ENCODE data around the gene PSMD11.

DNA sequence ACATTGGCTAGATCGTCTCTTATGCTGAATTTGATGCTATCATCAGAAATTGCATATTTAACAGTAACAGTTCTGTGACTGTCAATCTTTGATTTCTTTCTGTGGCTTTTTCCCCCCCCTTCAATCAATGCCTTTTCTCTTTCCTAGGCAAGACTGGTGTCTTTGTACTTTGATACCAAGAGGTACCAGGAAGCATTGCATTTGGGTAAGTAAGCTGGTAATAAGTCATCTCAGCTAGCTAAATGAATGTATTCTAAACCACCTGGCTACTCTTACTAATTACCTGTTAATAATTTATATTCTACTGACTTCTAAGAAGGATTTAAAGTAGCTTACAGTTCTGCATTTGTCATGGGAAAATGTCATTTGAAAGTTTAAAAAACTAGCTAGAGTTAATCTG lies 20.1 kb downstream of the PSMD11 start:
- no peak for TF ChIP-seq CTCF (IDR thresholded peaks at IDR 0.05)
- TF ChIP-seq, protein P1, sequence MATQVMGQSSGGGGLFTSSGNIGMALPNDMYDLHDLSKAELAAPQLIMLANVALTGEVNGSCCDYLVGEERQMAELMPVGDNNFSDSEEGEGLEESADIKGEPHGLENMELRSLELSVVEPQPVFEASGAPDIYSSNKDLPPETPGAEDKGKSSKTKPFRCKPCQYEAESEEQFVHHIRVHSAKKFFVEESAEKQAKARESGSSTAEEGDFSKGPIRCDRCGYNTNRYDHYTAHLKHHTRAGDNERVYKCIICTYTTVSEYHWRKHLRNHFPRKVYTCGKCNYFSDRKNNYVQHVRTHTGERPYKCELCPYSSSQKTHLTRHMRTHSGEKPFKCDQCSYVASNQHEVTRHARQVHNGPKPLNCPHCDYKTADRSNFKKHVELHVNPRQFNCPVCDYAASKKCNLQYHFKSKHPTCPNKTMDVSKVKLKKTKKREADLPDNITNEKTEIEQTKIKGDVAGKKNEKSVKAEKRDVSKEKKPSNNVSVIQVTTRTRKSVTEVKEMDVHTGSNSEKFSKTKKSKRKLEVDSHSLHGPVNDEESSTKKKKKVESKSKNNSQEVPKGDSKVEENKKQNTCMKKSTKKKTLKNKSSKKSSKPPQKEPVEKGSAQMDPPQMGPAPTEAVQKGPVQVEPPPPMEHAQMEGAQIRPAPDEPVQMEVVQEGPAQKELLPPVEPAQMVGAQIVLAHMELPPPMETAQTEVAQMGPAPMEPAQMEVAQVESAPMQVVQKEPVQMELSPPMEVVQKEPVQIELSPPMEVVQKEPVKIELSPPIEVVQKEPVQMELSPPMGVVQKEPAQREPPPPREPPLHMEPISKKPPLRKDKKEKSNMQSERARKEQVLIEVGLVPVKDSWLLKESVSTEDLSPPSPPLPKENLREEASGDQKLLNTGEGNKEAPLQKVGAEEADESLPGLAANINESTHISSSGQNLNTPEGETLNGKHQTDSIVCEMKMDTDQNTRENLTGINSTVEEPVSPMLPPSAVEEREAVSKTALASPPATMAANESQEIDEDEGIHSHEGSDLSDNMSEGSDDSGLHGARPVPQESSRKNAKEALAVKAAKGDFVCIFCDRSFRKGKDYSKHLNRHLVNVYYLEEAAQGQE (IDR thresholded peaks at IDR 0.05) = no peak
- no peak for TF ChIP-seq RFX5 (IDR thresholded peaks at IDR 0.05)
- TF ChIP-seq, protein P2, sequence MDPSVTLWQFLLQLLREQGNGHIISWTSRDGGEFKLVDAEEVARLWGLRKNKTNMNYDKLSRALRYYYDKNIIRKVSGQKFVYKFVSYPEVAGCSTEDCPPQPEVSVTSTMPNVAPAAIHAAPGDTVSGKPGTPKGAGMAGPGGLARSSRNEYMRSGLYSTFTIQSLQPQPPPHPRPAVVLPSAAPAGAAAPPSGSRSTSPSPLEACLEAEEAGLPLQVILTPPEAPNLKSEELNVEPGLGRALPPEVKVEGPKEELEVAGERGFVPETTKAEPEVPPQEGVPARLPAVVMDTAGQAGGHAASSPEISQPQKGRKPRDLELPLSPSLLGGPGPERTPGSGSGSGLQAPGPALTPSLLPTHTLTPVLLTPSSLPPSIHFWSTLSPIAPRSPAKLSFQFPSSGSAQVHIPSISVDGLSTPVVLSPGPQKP (IDR thresholded peaks at IDR 0.05; ENCODE audit: low read depth, low read length) = no peak
- no peak for TF ChIP-seq MYC (IDR thresholded peaks at IDR 0.05; ENCODE audit: borderline replicate concordance, low read length)
- no peak for TF ChIP-seq BHLHE40 (IDR thresholded peaks at IDR 0.05; ENCODE audit: low read depth, low read length)
- TF ChIP-seq, protein P3, sequence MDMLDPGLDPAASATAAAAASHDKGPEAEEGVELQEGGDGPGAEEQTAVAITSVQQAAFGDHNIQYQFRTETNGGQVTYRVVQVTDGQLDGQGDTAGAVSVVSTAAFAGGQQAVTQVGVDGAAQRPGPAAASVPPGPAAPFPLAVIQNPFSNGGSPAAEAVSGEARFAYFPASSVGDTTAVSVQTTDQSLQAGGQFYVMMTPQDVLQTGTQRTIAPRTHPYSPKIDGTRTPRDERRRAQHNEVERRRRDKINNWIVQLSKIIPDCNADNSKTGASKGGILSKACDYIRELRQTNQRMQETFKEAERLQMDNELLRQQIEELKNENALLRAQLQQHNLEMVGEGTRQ (IDR thresholded peaks at IDR 0.05) = no peak
- no peak for TF ChIP-seq RAD21 (conservative IDR thresholded peaks at IDR 0.05 in 1 of 2, IDR thresholded peaks at IDR 0.05 in 1 of 2)
- no peak for TF ChIP-seq POLR2A (IDR thresholded peaks at IDR 0.05; ENCODE audit: low read length)

Measured in A549 (cell line).